ENCODE results near the gene EOLA2.
A peak's percentile ranks its signal among the peaks of the same experiment; 100 is the strongest.
"Not testable (repeated sequence)": the region's sequence is repeated elsewhere in the genome, so short reads cannot be mapped to it uniquely, and the experiment has no call there.

Gene EOLA2

DNA sequence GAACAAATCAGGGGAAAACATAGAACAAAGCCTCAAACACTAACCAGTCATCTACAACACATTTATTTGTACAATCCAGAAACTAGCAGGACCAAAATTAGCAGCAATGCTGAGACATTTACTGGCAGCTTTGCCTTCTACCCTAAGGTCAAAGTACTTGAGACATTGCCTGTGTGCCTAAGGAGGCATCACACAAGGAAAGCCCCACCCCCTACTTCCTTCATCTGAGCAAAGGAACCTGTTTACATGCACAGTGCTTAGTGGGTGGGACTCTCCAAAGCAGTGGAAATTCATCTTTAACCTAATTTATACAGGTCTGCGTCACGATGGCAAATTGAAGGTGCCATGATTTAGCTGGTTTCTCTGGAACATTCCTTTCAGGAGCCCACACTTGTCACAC lies 6.1 kb downstream of the EOLA2 start:
- not testable (repeated sequence) for DNase-seq

- not testable (repeated sequence) for DNase-seq
These were observed 6.9 kb downstream of the EOLA2 start for GRCh38 chrX:149931355-149931754.

GRCh38 chrX:149929400-149929799 lies 8.9 kb downstream of the EOLA2 start, which contains the start of gene HSFX4:
TSS of gene HSFX4 (plus strand) at chrX:149929573. CDS start at chrX:149929645, 72 bp downstream.
- not testable (repeated sequence) for DNase-seq

DNA sequence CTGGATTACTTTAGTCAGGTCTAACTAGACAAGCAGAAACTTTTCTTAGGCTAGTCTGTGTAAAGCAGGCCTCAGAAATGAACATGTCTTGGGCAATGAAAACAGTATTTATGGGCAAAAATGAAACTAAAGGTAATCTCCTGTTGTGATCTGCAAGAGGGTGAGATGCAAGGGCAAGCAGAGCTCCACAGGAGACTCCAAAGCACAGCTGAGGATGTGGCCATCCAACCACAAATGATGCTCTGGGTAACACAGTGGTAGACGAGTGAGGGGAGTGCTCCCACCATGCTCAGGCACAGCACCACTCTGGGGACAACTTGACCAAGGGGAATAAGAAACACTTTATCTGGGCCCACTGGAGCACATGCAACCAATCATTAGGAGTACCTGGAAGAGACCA lies 9.7 kb downstream of the EOLA2 start:
- not testable (repeated sequence) for DNase-seq

DNA sequence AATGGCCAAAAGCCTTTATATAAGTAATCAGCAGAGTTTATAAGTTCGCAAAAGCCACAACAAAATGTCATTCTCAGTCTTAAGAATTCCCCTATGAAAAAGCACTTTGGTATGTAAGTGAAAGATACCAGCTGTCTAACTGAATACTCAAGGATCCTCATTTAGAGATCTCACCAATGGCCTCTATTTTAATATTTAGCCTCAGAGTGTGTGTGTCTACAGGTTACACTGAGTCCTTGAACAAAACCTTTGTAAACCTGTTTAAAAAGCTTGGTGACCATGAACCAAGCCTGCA lies 10.4 kb downstream of the EOLA2 start:
- not testable (repeated sequence) for DNase-seq

- DNase-seq = not testable (repeated sequence)
These were observed 10.9 kb downstream of the EOLA2 start for GRCh38 chrX:149927245-149927963.

DNA sequence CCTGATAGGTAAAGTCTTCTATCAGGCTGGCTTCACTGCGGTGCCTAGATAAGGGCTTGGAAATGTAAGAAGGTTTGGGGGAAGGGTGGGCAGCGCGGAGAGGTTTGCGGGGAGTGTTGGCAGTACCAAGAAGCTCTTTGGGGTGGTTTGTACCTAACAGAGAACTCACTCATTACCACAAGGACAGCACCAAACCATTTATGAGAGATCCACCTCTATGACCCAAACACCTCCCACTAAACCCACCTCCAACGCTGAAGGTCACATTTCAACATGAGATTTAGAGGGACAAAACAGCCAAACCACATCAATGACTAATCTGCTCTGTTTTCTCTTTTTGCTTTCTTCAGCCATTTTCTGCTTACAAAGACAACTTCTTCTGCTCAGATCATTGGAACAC lies 13.9 kb downstream of the EOLA2 start:
- DNase-seq = not testable (repeated sequence)

GRCh38 chrX:149923836-149924235 lies 14.5 kb downstream of the EOLA2 start:
- not testable (repeated sequence) for DNase-seq

GRCh38 chrX:149916745-149917392 lies 21.4 kb downstream of the EOLA2 start:
- no peak for DNase-seq

- DNase-seq = peak; percentile 0
These were observed 28.1 kb downstream of the EOLA2 start for GRCh38 chrX:149910178-149910695.

GRCh38 chrX:149909324-149910177 lies 28.7 kb downstream of the EOLA2 start:
- DNase-seq = no peak

GRCh38 chrX:149908727-149909126 lies 29.6 kb downstream of the EOLA2 start:
- DNase-seq = no peak

- DNase-seq = no peak
These were observed 30.0 kb downstream of the EOLA2 start for GRCh38 chrX:149908308-149908707.

DNA sequence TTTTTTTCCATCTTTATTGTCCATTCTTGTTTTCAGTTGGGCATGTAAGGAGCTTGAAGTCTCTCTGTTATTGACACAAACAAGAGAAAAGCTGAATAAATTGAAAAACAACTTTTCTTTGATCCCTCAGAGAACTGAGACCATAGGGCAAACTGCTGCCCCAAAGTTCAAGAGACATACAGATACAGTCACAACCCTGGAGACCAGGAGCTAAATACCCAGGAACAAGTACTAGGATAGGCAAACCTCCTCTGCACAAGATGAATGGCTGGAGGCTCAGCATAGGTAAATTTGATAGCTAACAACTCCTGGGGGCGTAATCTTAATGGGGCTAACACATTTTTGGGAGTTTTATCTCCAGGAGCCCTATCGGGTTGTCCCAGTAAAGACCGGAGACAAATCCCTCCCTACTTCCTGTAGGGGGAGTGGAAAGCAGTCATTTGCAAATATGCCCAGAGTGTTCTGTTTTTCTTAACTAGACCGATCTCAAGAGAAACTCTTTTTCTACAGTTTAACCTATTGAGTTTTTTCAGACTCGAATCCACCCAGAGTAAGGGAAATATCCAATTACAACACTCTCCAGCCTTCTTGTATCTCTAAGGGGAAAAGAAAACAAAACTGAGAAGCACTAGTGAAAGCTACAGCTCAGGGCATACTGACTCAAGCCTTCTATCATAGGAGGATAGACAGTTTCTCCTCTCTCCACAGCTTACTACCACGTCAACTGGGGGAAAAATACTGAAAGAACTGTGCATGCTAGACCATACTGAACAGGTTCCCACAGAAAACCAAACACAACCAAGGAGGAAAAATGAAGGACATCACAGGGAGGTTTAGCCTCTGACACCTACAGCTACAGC lies 34.2 kb downstream of the EOLA2 start:
- DNase-seq = no peak

- DNase-seq = no peak
These were observed 39.7 kb downstream of the EOLA2 start for GRCh38 chrX:149898554-149898953.

DNA sequence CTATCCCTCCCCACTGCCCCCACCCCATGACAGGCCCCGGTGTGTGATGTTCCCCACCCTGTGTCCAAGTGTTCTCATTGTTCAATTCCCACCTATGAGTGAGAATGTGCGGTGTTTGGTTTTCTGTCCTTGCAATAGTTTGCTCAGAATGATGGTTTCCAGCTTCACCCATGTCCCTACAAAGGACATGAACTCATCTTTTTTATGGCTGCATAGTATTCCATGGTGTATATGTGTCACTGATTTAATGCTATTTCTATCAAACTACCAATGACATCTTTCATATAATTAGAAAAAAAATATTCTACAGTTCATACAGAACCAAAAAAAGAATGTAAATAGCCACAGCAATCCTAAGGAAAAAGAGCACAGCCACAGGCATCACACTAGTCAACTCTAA lies 47.5 kb downstream of the EOLA2 start:
- DNase-seq = not testable (repeated sequence)

Measured in NCI-H2029 treated with DMSO at 0.1 percent for 48 hours (cell line).